Measurements from ENCODE around the gene ADAD1.
"Not testable (repeated sequence)": the region's sequence is repeated elsewhere in the genome, so short reads cannot be mapped to it uniquely, and the experiment has no call there.

Gene ADAD1

DNA sequence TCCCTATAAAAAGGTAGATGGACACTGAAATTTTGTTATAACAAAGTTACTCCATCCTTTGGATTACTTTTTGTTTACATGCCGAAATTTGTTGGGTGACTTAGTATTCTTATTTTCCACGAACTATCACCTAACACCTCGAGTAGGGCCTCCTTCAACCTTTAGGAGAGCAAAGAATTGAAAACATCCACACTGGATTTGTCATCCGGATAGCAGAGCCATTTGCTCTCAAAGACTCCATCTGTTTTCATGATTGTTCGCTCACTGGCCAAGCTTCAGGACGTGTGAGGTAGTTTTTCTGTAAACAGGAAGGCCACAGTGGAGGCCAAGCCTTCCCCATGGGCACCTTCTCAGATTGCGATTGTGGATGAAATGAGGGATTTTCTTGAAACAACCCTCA lies at the start of gene ADAD1:
Gene ADAD1 (plus strand): TSS at position 301 of the 400 bp plus-strand sequence. CDS start 1,059 bp downstream, outside the sequence.
- H3K9me3 Mint-ChIP-seq = no peaks in the 10 kb centered on the region
- H3K36me3 Mint-ChIP-seq = no peaks in the 10 kb centered on the region
- no peaks in the 10 kb centered on the region for H3K27me3 Mint-ChIP-seq
- H3K4me1 Mint-ChIP-seq = no peaks in the 10 kb centered on the region
- no peak within 1 kb of the TSS for H3K4me3 Mint-ChIP-seq
- ATAC-seq = no peak
- H3K27ac Mint-ChIP-seq = no peak within 1 kb of the TSS

DNA sequence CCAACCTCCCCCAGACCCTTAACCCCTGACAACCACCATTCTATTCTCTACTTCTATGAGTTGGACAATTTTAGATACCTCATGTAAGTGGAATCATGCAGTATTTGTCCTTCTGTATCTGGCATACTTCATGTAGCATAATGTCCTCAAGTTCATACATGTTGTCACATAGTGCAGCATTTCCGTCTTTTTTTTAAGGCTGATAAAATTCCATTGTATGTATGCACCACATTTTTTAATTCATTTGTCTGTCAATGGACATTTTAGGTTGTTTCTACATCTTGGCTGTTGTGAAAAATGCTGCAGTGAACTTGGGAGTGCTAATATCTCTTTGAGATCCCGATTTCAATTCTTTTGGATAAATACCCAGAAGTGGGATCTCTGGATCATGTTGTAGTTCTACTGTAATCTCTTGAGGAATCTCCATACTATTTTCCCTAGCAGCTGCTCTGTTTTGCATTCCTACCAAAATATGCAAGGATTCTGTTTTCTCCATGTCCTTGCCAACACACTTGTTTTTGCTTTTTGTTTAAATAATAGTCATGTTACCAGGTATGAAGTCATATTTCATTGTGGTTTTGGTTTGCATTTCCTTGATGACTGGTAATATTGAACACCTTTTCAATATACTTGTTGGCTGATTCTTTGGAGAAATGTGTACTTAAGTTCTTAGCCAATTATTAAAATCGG lies 48.8 kb upstream of the ADAD1 start:
- Mint-ChIP-seq H3K27ac (no peak overlapping the region), H3K36me3 (peaks cover 33% of the 10 kb centered on the region), H3K27me3 (no peaks in the 10 kb centered on the region), H3K4me1 (no peaks in the 10 kb centered on the region), H3K9me3 (no peaks in the 10 kb centered on the region), H3K4me3 (no peak overlapping the region)
- no peak for ATAC-seq

DNA sequence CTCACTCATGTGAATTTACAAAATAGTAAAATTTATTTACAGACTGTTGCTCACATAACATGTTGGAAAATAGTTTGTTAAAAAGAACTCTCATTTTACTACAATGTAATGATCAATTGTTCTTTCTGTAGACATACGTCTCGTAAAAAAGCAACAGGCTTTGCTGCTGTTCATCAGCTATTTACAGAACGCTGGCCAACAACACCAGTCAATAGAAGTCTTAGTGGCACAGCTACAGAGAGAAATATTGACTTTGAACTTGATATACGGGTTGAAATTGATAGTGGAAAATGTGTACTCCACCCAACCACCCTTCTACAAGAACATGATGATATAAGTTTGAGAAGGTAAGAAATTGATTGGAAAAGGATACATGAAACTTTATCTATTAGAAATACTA lies 47.6 kb upstream of the ADAD1 start:
- H3K4me3 Mint-ChIP-seq = no peak overlapping the region
- H3K27ac Mint-ChIP-seq = no peak overlapping the region
- ATAC-seq = no peak
- no peaks in the 10 kb centered on the region for H3K27me3 Mint-ChIP-seq
- H3K9me3 Mint-ChIP-seq = no peaks in the 10 kb centered on the region
- H3K4me1 Mint-ChIP-seq = no peaks in the 10 kb centered on the region
- peaks cover 42% of the 10 kb centered on the region for H3K36me3 Mint-ChIP-seq

DNA sequence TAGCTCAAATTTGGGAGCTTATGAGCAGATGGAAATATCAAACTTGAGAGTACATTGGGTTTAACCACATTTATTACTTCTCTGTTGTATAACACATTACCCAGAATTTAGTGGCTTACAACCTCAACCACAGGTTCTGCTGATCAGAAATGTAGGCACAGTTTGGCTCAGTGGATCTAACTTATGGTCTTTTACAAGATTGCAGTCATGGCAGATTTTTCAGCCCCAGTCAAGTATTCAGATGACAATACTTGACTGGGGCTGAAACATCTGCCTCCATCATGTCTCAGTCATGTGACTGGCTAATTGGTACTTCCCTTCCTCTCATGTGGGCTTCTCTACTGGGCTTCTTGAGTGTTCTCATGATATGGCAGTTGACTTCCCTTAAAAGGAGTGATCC lies 44.0 kb upstream of the ADAD1 start:
- Mint-ChIP-seq H3K9me3 (no peaks in the 10 kb centered on the region), H3K4me3 (no peak overlapping the region), H3K27me3 (no peaks in the 10 kb centered on the region), H3K4me1 (no peaks in the 10 kb centered on the region), H3K27ac (no peak overlapping the region), H3K36me3 (peaks cover 39% of the 10 kb centered on the region)
- no peak for ATAC-seq

DNA sequence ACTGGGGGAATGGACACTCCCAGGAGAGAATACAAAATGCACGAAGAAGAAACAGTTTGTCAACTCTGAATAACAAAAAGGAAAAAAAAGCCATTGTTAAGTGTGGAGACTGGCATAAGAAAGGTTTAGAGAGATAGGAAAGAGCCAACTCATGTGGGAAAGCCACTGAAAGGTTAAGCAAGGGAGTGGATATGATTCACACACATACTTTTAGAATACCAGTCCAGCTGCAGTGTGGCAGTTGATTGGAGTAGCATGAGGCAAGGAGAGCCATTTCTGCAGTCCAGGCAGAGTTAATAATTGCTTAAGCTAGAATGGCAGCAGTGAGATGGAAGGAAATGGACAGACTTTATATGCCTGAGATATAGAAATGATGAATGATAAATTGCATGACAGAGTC lies 36.9 kb upstream of the ADAD1 start:
- no peaks in the 10 kb centered on the region for H3K9me3 Mint-ChIP-seq
- no peak overlapping the region for H3K4me3 Mint-ChIP-seq
- no peak overlapping the region for H3K27ac Mint-ChIP-seq
- no peaks in the 10 kb centered on the region for H3K4me1 Mint-ChIP-seq
- no peaks in the 10 kb centered on the region for H3K27me3 Mint-ChIP-seq
- no peak for ATAC-seq
- H3K36me3 Mint-ChIP-seq = peaks cover 41% of the 10 kb centered on the region

DNA sequence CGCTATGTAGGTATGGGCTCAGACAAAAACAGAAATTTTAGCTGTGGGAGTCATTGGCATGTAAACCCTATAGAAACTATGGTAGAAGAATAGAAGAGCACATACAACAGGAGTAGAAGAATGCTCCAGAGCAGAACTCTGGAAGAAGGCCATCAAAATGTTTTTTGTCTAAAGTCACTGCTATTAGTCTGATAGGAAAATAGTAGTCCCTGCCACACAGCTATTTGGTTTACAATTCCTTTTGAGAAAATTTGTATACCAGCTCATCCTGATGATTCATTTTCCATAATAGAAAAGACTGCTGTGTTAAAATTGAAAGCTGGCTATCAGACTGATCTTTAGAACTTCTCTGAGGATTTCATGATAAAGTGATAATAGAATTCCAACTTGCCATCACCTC lies 32.8 kb upstream of the ADAD1 start:
- Mint-ChIP-seq H3K4me1 (no peaks in the 10 kb centered on the region), H3K4me3 (no peak overlapping the region), H3K36me3 (peaks cover 67% of the 10 kb centered on the region), H3K9me3 (no peaks in the 10 kb centered on the region), H3K27me3 (no peaks in the 10 kb centered on the region), H3K27ac (no peak overlapping the region)
- no peak for ATAC-seq

DNA sequence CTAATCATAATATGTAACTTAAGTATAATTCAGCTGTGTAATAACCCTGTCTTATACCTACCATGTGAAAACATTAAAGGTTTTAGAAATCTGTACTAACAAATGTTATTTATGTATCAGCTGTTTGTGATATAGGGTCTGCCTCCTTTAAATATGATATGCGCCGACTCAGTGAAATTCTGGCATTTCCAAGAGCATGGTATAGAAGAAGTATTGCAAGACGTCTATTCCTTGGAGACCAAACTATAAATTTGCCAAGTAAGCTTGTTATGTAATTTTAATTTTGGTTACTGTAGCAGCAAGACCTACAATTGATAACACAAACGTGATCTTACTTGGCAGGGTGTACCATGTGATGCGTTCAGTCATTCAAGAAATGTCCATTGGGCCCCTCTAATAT lies 32.3 kb upstream of the ADAD1 start:
- ATAC-seq = no peak
- H3K27me3 Mint-ChIP-seq = no peaks in the 10 kb centered on the region
- no peaks in the 10 kb centered on the region for H3K9me3 Mint-ChIP-seq
- H3K4me1 Mint-ChIP-seq = no peaks in the 10 kb centered on the region
- H3K4me3 Mint-ChIP-seq = no peak overlapping the region
- H3K27ac Mint-ChIP-seq = no peak overlapping the region
- H3K36me3 Mint-ChIP-seq = peaks cover 71% of the 10 kb centered on the region

DNA sequence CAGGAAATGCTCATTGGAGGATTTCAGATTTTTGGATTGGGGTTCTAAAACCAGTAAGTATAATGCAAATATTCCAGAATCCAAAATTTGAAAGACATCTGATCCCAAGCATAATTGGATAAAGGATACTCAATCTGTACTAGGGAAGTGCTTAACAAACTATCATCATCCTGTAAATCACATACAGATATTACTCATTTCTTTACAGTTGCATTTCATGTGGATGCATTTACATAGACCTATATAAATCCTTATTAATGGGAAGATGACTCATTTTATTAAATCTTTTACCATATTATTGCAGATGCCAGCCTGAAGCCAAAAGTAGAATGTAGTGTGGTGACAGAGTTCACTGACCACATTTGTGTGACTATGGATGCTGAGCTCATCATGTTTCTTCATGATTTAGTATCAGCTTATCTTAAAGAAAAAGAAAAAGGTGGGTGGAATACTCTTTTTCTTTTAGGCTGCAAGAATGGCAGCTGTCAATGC lies 22.4 kb upstream of the ADAD1 start:
- Mint-ChIP-seq H3K27ac (no peak overlapping the region), H3K9me3 (no peaks in the 10 kb centered on the region), H3K4me3 (no peak overlapping the region), H3K4me1 (no peaks in the 10 kb centered on the region), H3K27me3 (no peaks in the 10 kb centered on the region), H3K36me3 (peaks cover 57% of the 10 kb centered on the region)
- no peak for ATAC-seq

DNA sequence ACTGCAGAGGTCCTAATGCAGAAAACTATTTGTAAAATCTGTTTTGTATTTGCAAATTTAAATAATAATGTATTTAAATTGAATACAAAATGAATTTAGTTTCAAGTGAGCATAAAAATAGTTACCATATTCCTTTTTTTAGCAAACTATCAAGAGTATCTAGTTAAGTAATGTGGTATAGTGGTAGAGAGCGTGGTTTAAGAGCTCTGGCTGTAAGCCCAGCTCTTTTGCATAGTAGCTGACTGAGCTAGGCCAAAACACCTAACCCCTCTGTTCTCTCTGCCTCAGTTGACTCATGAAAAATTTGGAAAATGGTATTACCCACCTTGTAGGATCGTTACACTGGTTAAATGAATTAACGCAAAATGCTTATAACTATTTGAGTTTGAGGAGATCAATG lies 18.1 kb upstream of the ADAD1 start:
- Mint-ChIP-seq H3K4me1 (no peaks in the 10 kb centered on the region), H3K36me3 (peaks cover 58% of the 10 kb centered on the region), H3K27ac (no peak overlapping the region), H3K9me3 (peaks cover under 1% of the 10 kb centered on the region), H3K4me3 (no peak overlapping the region), H3K27me3 (no peaks in the 10 kb centered on the region)
- no peak for ATAC-seq

DNA sequence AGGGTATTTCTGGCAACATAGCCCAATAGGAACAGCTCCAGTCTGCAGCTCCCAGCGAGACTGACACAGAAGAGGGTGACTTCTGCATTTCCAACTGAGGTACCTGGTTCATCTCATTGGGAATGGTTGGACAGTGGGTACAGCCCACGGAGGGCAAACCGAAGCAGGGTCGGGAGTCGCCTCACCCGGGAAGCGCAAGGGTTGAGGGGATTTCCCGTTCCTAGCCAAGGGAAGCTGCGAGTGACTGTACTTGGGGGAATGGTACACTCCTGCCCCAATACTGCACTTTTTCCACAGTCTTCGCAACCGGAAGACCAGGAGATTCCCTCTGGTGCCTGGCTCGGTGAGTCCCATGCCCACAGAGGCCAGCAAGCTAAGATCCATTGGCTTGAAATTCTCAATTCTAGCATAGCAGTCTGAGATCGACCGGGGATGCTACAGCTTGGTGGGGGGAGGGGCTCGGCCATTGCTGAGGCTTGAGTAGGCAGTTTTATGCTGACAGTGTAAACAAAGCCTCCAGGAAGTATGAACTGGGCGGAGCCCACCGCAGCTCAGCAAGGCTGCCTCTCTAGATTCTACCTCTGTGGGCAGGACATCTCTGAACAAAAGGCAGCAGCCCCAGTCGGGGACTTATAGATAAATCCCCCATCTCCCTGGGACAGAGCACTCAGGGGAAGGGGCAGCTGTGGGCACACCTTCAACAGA lies 14.0 kb upstream of the ADAD1 start:
- ATAC-seq = no peak
- Mint-ChIP-seq H3K9me3 (peaks cover 15% of the 10 kb centered on the region), H3K4me1 (no peaks in the 10 kb centered on the region), H3K36me3 (peaks cover 37% of the 10 kb centered on the region), H3K27ac (no peak overlapping the region), H3K27me3 (no peaks in the 10 kb centered on the region), H3K4me3 (no peak overlapping the region)

DNA sequence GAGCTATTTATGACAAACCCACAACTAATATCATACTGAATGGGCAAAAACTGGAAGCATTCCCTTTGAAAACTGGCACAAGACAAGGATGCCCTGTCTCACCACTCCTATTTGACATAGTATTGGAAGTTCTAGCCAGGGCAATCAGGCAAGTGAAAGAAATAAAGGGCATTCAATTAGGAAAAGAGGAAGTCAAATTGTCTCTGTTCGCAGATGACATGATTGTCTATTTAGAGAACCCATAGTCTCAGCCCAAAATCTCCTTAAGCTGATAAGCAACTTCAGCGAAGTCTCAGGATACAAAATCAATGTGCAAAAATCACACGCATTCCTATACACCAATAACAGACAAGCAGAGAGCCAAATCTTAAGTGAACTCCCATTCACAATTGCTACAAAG lies 10.0 kb upstream of the ADAD1 start:
- not testable (repeated sequence) for H3K4me1 Mint-ChIP-seq, H3K27ac Mint-ChIP-seq, H3K4me3 Mint-ChIP-seq, ATAC-seq, H3K36me3 Mint-ChIP-seq, H3K27me3 Mint-ChIP-seq
- H3K9me3 Mint-ChIP-seq = peaks cover 15% of the 10 kb centered on the region

DNA sequence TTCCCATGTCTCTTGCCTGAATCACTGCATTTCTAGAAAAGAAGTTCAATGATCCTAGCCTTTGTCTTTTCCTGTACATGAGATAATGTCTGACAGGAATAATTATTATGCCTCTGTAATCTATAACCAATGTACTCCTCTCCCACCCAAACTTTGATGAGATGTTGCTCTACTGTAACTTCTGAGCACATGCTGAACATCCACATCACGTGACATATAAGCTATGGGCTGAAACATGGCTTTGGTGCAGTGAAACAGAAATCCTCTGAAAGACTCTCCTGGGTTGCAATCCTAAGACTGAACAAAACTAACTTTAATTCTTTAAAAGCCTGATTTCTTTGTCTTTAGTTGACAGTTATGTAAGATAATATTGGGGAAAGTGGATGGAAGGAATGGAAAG lies 1.5 kb upstream of the ADAD1 start:
- H3K27me3 Mint-ChIP-seq = no peaks in the 10 kb centered on the region
- no peak for ATAC-seq
- no peaks in the 10 kb centered on the region for H3K4me1 Mint-ChIP-seq
- no peak overlapping the region for H3K4me3 Mint-ChIP-seq
- no peak overlapping the region for H3K27ac Mint-ChIP-seq
- no peaks in the 10 kb centered on the region for H3K9me3 Mint-ChIP-seq
- no peaks in the 10 kb centered on the region for H3K36me3 Mint-ChIP-seq

DNA sequence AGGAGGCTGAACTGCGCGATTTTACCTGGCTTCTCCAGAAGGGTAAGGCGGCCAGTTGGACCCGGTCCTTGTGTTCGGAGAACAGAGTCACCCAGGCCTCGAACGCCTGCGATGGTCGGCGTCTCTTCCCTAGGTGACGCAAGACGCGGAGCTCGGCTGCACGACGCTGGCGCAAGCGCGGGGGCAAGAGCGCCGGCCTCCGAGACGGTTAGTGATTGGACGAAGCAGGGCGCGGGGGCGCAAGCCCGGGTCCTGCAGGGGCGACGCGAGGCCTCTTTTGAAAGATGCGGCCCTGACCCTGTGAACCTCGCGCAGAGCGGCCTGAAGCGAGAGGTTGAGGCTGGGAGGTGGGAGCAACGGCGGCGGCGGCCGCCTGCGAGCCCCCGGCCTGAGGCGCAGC lies 428 bp downstream of the ADAD1 start:
- Mint-ChIP-seq H3K27ac (no peak overlapping the region), H3K27me3 (no peaks in the 10 kb centered on the region), H3K36me3 (no peaks in the 10 kb centered on the region), H3K4me3 (no peak overlapping the region), H3K4me1 (no peaks in the 10 kb centered on the region), H3K9me3 (no peaks in the 10 kb centered on the region)
- peak; percentile 29 for ATAC-seq

DNA sequence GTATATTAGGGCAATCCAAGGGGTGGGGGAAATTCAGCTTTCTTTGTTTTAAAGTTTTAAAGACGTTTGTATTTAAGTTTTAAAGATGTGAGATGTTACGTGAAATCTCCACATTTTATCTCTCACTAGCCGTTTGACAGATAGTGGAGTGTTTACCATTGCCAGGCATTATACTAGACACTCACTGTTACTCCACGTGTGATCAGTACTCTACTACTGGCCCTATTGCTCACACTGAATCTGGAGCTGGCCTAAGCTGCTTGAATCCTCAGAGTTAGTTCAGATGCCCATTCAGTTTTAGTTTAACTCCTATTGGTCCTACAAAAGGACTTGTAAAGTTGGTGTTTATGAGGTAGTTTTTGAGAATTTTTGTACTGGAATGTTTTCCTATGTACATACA lies 4.5 kb downstream of the ADAD1 start:
- no peak overlapping the region for H3K4me3 Mint-ChIP-seq
- no peak for ATAC-seq
- H3K9me3 Mint-ChIP-seq = peaks cover 8% of the 10 kb centered on the region
- no peaks in the 10 kb centered on the region for H3K27me3 Mint-ChIP-seq
- H3K4me1 Mint-ChIP-seq = no peaks in the 10 kb centered on the region
- H3K27ac Mint-ChIP-seq = no peak overlapping the region
- peaks cover 5% of the 10 kb centered on the region for H3K36me3 Mint-ChIP-seq

DNA sequence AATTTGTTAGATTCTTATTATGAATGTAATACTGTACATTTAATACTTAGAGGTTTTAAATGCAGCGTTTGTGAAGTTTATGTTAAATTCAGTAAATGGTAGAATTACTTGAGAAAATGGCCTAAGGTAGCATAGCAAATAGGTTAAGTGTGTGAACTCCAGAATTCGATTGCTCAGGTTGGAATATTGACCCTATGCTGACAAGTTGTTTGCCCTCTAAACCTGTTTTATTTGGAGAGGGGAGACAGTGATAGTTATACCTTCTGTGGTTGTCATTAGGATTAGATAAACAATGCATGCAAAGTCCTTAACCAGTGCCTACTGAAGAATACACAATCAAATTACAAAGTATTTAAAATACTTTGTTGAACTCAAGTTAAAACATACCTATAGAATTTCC lies 5.4 kb downstream of the ADAD1 start:
- ATAC-seq = no peak
- no peaks in the 10 kb centered on the region for H3K27me3 Mint-ChIP-seq
- no peaks in the 10 kb centered on the region for H3K4me1 Mint-ChIP-seq
- no peak overlapping the region for H3K27ac Mint-ChIP-seq
- H3K36me3 Mint-ChIP-seq = peaks cover 5% of the 10 kb centered on the region
- H3K4me3 Mint-ChIP-seq = no peak overlapping the region
- peaks cover 17% of the 10 kb centered on the region for H3K9me3 Mint-ChIP-seq

DNA sequence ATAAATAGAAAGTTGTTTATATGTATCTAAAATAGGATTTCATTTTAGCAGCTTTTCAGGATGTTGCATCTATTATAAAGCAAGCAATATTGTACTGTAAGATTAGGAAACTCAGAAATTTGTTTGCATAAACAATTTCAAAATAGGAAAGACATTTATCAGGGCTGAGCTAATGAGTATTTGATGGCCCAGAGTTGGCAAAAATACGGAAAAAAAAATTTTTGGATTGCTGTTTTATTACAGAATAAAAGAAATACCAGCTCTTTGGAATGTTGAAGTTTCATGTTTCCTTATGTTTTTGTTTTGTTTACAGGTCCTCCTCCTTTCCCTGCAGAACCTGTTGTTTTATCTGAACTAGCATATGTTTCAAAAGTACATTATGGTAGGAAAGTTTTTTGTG lies 14.5 kb downstream of the ADAD1 start:
- no peak for ATAC-seq
- Mint-ChIP-seq H3K27me3 (no peaks in the 10 kb centered on the region), H3K27ac (no peak overlapping the region), H3K4me3 (no peak overlapping the region), H3K9me3 (peaks cover 12% of the 10 kb centered on the region), H3K36me3 (no peaks in the 10 kb centered on the region), H3K4me1 (no peaks in the 10 kb centered on the region)

Data from stimulated activated memory B cell treated with anti-CD40 and anti-IgM and Interleukin-4, amounts not matched to agents 10 μg/mL and 1 μg/mL and 100 μg/mL, for 72 hours (primary cell).